Stimulated activated CD8-positive, alpha-beta memory T cell treated with anti-CD3 and anti-CD28 coated beads, Interleukin-7, amount 100 ng/mL, for 48 hours (primary cell): Measurements from ENCODE around the gene NDUFV2.
"Not testable (repeated sequence)": the region's sequence is repeated elsewhere in the genome, so short reads cannot be mapped to it uniquely, and the experiment has no call there.

Experiments
- DNase-seq, 2 donors: peaks; one replicate each; pipeline ENCODE4 v3.0.0-alpha.2; 2020; ENCODE audit warnings: low read depth in 1 of 2; ENCODE audit errors: extremely low read depth in 1 of 2

NDUFV2 gene

DNA sequence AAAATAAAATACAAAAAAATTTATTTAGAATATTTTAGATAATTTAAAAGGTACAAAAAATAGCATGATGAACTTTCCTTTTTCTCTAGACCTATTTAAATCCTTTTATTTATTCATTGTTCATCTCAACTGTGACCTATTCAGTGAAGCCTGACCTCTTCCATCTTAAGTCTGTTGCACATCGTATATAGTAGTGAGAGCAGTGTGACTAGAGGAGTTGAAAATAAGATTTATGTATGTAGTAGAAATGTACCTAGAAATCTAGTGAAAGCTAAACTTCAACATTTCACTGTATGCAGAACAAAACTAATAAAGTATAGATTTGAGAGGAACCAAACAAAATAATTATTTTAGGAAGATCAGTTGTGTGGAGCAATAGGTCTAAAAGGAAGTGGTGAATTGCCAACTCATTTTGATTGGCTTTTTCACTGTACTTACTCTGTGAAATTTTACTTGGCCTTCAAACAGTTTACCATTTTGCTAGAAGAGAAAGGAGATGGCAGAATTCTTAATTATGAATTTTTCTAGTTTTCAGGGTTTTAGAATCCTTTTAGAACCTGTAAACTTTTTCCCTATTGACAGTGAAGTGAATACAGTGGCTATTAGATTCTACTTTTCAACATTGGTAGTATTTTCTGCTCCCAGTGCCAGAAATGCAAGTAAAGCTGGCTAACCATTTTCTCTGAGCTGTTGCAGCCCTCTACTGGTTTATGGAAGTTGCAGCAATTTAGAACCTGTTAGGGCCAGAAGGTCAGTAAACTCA is 45.1 kb downstream of the NDUFV2 start:
- no peak for DNase-seq

DNA sequence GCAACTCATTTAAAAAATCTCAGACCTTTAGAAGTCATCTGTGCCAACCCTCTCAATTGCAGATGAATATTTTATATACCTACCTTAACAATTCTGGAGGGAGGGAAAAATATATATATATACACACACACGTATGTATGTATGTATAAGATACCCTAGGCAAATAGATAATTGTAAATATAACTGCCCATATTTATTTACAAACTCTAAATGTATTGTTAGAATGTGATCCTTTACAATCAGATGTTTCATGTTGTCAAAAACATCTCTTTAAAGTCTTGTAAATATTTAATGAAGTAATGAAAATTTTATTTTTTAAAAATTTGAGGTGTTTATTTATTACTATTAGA is 45.7 kb downstream of the NDUFV2 start:
- DNase-seq: no peak

DNA sequence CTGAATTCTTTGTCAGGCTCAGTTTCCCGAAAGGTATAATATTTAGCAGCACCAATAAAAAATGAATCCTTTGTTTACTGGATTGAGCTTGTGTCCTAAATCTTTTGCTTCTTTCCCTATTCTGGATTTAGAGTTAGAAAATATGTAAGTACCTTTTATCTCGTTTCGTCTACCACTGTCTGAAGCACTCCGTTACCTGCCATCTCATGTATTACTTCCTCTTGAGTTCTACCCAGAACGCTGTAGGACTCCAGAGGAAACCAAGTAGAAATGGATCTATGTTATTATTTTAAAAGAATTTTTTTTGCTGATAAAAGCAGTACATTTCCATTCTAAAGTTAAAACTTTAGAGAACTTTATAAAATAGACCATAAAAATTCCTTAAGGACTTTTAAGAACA is 47.6 kb downstream of the NDUFV2 start:
- DNase-seq: no peak

DNA sequence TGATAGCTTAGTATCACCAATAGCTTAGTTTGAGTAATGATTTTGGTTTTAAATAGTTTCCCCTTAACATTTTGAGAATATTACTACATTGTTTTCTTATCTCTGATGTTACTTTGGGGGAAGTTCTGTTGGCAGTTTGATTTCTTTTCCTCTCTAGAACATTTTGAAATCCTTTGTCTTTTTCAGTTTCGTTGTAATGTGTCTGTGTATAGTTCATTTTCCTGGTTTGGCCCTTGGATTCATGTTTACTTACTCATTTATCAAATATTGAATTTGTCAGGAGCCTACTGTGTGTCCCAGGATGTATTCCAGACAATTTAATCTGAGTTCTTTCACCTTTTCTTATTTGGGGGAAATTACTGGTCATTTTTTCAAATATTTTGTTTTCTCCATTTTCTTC is 50.8 kb downstream of the NDUFV2 start:
- DNase-seq: no peak

DNA sequence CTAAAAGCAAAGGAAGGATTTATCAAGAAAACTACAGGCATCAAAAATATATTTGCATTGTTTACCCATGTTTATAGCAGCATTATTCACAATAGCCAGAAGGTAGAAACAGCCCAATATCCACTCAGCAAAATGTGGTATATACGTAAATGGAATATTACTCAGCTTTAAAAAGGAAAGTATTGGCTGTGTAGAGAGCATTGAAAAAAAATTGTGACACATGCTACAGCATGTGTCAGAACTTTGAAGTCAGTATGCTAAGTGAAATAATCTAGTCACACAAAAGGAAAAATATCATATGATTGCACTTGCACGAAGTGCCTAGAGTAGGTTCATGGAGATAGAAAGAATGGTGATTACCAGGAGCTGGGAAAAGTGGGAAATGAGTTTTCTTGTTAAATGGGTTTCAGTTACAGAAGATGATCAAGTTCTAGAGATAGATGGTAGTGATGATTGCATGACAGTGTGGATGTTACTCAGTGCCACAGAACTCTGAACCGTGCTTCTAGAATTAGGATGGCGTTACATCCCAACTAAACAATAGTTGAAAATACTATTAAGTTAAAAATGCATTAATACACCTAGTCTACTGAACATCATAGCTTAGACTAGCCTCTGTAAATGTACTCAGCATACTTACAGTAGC is 54.2 kb downstream of the NDUFV2 start:
- DNase-seq: no peak

DNA sequence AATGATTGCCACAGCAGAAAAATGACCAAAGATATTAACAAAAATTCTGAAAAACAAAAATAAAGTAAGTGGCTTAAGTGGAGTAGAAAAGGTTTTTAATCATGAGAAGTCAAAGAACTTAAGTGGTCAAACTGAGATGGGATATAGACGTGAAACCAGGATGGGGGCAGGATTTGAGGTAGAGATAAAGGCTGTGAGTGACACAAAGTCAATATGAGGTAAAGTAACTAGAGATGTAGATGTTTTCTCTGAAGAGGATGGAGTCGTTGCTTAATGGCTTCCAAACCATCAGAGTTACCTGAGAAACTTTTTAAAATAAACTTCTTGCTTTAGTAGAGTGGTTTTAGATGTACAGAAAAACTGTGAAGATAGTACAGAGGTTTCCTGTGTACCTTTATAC is 55.3 kb downstream of the NDUFV2 start:
- no peak for DNase-seq

DNA sequence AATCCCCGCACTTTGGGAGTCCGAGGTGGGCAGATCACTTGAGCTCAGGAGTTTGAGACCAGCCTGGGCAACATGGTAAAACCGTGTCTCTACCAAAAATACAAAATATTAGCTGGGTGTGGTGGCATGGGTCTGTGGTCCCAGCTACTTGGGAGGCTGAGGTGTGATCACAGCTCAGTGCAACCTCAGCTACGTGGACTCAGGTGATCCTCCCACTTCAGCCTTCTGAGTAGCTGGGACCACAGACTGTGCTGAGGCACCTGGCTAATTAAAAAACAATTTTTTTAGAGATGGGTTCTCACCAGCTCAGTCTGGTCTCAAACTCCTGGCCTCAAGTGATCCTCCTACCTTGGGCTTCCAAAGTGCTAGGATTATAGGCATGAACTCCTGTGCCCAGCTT is 57.5 kb downstream of the NDUFV2 start:
- no peak for DNase-seq

DNA sequence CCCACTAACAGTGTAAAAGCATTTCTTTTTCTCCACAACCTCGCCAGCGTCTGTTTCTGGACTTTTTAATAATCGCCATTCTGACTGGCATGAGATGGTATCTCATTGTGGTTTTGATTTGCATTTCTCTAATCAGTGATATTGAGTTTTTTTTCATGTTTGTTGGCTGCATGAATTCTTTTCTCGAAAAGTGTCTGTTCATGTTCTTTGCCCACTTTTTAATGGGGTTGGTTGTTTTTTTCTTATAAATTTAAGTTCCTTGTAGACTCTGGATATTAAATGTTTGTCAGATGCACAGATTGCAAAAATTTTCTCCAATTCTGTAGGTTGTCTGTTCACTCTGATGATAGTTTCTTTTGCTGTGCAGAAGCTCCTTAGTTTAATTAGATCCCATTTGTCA is 60.2 kb downstream of the NDUFV2 start:
- not testable (repeated sequence) for DNase-seq

DNA sequence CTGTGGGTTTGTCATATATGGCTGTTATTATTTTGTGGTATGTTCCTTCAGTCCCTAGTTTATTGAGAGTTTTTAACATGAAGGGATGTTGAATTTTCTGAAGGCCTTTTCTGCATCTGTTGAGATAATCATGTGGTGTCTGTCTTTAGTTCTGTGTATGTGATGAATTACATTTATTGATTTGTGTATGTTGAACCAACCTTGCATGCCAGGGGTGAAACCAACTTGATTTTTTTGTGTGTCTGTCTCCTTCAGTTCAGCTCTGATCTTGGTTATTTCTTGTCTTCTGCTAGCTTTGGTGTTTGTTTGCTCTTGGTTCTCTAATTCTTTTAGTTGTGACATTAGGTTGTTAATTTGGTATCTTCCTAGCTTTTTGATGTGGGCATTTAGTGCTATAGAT is 61.6 kb downstream of the NDUFV2 start:
- DNase-seq: not testable (repeated sequence)

DNA sequence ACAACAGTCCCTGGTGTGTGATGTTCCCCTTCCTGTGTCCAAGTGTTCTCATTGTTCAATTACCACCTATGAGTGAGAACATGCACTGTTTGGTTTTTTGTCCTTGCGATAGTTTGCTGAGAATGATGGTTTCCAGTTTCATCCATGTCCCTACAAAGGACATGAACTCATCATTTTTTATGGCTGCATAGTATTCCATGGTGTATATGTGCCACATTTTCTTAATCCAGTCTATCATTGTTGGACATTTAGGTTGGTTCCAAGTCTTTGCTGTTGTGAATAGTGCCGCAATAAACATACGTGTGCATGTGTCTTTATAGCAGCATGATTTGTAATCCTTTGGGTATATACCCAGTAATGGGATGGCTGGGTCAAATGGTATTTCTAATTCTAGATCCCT is 63.4 kb downstream of the NDUFV2 start:
- not testable (repeated sequence) for DNase-seq

DNA sequence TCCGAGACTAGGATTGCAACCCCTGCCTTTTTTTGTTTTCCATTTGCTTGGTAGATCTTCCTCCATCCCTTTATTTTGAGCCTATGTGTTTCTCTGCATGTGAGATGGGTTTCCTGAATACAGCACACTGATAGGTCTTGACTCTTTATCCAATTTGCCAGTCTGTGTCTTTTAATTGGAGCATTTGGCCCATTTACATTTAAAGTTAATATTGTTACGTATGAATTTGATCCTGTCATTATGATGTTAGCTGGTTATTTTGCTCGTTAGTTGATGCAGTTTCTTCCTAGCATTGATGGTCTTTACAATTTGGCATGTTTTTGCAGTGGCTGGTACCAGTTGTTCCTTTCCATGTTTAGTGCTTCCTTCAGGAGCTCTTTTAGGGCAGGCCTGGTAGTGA is 67.0 kb downstream of the NDUFV2 start:
- DNase-seq: not testable (repeated sequence)

DNA sequence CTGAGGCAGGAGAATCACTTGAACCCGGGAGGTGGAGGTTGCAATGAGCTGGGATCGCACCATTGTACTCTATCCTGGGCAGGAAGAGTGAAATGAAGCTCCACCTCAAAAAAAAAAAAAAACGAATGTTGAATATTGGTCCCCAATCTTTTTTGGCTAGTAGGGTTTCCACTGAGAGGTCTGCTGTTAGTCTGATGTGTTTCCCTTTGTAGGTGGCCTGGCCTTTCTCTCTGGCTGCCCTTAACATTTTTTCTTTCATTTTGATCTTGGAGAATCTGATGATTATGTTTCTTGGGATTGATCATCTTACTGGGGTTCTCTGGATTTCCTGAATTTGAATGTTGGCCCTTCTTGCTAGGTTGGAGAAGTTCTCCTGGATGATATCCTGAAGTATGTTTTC is 69.4 kb downstream of the NDUFV2 start:
- not testable (repeated sequence) for DNase-seq

DNA sequence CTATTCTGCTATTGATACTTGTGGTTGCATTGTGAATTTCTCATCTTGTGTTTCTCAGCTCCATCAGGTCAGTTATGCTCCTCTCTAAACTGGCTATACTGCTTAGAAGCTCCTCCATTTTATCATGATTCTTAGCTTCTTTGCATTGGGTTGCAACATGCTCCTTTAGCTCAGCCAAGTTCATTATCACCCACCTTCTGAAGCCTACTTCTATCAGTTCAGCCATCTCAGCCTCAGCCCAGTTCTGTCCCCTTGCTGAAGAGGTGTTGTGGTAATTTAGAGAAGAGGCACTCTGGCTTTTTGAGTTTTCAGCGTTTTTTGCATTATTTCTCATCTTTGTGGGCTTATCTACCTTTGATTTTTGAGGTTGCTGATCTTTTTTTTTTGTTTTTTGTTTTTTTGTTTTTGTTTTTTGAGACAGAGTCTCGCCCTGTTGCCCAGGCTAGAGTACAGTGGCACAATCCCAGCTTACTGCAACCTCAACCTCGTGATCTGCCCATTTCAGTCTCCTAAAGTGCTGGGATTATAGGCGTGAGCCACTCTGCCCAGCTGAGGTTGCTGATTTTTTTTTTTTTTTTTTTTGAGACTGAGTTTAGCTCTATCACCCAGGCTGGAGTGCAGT is 70.1 kb downstream of the NDUFV2 start:
- DNase-seq: no peak

DNA sequence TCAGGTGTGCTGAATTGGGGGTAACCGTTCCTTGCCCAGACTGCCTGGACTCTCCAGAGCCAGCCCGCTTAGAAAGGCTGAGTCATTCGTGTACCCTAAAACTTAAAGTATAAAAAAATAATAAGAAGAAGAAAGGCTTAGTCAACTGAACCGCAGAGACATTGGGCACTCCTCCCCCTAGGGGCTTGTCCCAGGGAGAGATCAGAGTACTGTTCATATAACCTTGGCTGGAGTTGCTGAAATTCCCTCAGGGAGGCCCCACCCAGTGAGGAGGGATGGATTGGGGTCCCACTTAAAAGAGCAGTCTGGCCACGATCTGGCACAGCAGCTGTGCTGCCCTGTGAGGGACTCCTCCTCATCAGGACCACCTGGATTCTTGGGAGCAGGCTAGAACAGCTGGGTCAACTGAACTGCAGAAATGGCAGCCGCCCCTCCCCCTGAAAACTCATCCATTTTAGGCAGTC is 71.3 kb downstream of the NDUFV2 start:
- DNase-seq: no peak

DNA sequence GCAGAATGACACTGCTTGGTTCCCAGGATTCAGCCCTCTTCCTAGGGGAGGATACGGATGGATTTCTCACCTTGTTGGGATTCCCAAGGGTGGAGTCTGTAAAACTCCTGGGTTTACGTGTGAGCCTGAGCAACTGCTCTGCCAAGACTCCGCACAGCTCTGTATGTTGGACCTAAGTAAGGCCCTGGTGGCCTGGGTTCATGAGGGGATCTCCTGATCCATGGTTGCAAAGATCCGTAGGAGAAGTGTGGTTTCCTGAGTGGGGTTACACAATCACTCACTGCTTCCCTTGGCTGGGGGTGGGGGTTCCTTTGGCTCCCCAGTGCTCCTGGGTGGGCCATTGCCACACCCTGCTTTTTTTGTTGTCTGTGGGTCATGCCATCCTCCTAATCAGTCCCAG is 71.8 kb downstream of the NDUFV2 start:
- DNase-seq: no peak

DNA sequence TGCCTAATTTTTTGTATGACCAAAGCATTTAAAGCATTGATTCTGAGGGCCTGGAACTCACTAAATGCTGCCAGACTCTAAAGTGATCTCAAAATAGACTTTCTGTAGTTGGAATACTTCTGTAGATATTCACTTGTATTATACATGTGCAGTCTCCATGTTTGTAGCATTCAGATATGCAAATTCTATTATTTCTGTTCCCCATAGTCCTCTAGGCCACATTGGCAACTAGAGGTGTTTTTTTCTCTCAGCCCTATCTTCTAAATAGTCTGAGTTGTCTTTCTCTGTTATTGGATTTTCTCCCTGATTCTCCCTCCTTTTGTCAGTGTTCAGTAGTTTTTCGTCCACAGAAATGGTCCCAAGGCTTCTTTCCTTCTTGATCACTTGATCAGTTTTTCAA is 72.6 kb downstream of the NDUFV2 start:
- DNase-seq: no peak

DNA sequence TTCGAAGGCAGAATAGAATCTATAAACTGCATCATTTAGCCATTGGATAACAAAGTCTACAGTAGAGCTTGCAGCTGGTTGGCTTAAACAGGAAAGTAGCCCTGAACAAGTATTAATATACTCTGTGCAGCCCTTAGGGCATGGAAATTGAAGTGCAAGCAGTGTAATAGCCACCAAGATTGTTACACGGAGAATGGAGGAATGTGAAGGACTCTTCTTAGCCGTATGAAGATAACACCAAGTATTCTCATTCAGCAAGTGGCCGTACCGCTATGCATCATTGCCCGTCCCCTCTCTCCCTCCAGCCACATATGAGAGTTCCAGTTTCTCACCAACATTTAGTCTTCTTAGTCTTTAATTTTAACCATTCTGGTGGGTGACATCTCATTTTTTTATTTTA is 74.5 kb downstream of the NDUFV2 start:
- no peak for DNase-seq

DNA sequence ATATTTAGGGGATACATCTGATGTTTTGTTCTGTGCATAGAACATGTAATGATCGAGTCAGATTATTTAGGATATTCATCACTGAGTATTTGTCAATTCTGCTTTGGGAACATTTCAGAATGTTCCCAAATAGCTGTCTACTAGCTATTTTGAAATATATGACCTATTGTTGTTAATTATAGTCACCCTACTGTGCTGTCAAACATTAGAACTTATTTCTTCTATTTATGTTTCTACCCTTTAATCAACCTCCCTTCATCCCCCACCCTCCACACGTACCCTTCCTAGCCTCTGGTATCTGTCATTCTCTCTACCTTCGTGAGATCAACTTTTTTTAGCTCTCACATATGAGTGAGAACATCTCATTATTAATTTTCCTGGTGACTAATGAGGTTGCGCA is 75.0 kb downstream of the NDUFV2 start:
- no peak for DNase-seq

DNA sequence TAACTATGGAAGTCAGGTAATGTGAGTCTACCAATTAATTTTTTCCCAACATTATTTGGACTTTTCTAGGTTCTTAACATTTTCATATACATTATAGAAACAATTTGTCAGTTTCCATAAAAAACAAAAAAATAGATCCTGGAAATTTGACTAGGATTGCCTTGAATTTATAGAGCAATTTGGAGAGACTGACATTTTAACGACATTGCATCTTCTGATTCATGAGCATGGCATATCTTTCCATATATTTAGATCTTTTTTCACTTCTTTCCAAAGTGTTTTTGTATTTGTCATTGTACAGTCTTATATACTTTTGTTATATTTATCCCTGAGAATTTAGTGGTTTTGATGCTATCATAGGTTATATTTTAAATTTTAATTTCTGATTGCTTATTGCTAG is 76.1 kb downstream of the NDUFV2 start:
- no peak for DNase-seq

DNA sequence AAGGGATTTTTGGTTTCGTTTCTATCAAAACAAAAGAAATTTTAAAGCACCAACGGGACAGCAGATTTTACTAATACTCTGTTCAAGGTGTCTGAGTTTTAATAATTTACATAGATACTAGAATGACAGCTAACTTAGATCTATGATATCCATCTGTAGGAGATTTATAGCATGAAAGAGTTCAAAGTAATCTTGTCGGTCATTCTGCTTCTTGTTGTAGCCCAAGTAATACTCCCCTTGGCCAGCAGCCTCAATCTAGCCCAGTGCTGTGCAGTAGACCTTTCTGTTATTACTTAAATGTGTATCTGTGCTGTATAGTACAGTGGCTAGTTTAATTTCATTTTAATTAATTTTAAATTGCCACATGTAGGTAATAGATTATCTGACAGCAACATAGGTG is 78.8 kb downstream of the NDUFV2 start:
- DNase-seq: no peak

DNA sequence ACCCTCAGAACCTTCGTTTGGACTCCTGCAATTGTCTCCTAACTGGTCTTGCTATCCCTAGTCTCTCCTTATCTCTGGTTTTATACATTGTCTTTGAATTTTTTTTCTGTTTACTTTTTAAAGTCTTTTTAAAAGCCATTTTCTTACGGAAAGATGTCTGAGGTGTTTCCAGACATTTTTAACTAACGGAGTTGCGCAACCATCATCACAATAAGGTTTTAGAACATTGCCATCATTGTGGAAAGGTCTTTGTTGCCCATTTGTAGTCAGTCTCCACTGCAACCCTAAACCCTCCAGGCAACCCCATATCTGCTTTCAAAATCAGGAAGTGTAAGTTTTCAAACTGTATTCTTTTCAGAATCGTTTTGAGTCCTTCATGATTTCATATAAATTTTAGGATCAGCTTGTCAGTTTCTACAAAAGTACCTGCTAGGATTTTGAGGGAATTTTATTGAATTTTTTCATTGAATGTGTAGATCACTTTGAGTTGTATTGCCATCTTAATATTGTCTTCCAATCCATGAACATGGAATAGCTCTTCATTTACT is 80.4 kb downstream of the NDUFV2 start:
- DNase-seq: no peak
